Upper lobe of left lung (tissue), 6 donors: Measurements from ENCODE around the gene RBM10. TPM values are rescaled to one million over a fixed set of nuclear protein-coding genes. Genes with fewer than 3 reads are reported as not detected.

Experiments
- ATAC-seq, 2 donors: fragments of 200-7000 bp; cut with Tn5 transposase; one replicate each; pipeline ENCODE4 v1.9.1; 2022; ENCODE audit warnings: mild to moderate bottlenecking in 2 of 2, moderate library complexity in 2 of 2; ENCODE audit not compliant: low FRiP score in 2 of 2
- DNase-seq, 2 donors: peaks; one replicate each; pipeline ENCODE4 v3.0.0-alpha.2; 2019 to 2020
- H3K27ac ChIP-seq, 4 donors: fragments of 200-600 bp; sonication (generic); one replicate each; pipeline ENCODE4 v1.5.1; 2016 to 2019
- H3K27me3 ChIP-seq, 4 donors: fragments of 200-600 bp; sonication (generic); one replicate each; pipeline ENCODE4 v1.5.1; 2017 to 2019
- H3K36me3 ChIP-seq, 4 donors: fragments of 200-600 bp; sonication (generic); one replicate each; pipeline ENCODE4 v1.5.1; 2016 to 2019
- H3K4me1 ChIP-seq, 4 donors: fragments of 200-600 bp; sonication (generic); one replicate each; pipeline ENCODE4 v1.5.1; 2018 to 2019
- H3K4me3 ChIP-seq, 4 donors: fragments of 200-600 bp; sonication (generic); one replicate each; pipeline ENCODE4 v1.5.1; 2017 to 2019; ENCODE audit warnings: mild to moderate bottlenecking in 2 of 4, moderate library complexity in 1 of 4
- H3K9me3 ChIP-seq, 4 donors: fragments of 200-600 bp; sonication (generic); one replicate each; pipeline ENCODE4 v1.5.1; 2018 to 2019
- EP300 ChIP-seq, 4 donors: sonication (generic); formaldehyde crosslinking; IDR thresholded peaks; one replicate each; pipeline ENCODE4 v1.5.1; 2017; ENCODE audit warnings: antibody characterized with exemption in 4 of 4, control low read depth in 2 of 4
- POLR2A ChIP-seq, 4 donors: fragments of 450-650 bp; IDR thresholded peaks; one replicate each; pipeline ENCODE4 v1.5.1; 2016 to 2017; ENCODE audit warnings: antibody characterized with exemption in 4 of 4, mild to moderate bottlenecking in 2 of 4
- POLR2AphosphoS5 ChIP-seq, 2 donors: sonication (generic); formaldehyde crosslinking; IDR thresholded peaks; one replicate each; pipeline ENCODE4 v1.5.1; 2017; ENCODE audit warnings: antibody characterized with exemption in 2 of 2
- WGBS, 2 donors: methylation state at CpG; one replicate each; pipeline ENCODE4 v1.1.5; 2017 to 2018; 5-methylcytosine and 5-hydroxymethylcytosine counted together
- total RNA-seq, 6 donors: library from RNA; depleted of rRNA in 4 of 6; stranded (reverse); fragments of >200 nt in 4 of 6; gene quantifications; one replicate each; pipeline versions ENCODE4 v1.1.0 to v1.2.1, GENCODE V29; 2016 to 2021
- TF ChIP-seq, protein P1 (sequence below), 6 experiments: fragments of 450-650 bp in 4 of 6; fragments of 200-600 bp in 2 of 6; sonication (generic) in 2 of 6; IDR thresholded peaks; one replicate each; pipeline ENCODE4 v1.5.1; 2016 to 2019; ENCODE audit warnings: antibody characterized with exemption in 6 of 6
- donor health status: DM: no; HTN: no; CAD: no; lungs with moderate emphysema.
- donor health status: DM: no; HTN: yes; CAD: no; lungs with severe emphysema.

Gene RBM10
- total RNA-seq, 6 donors from 2014 or later = 29.2 to 59.7 (median 32.5) TPM

- no peaks in the 10 kb centered on the region for H3K27me3 ChIP-seq
- ATAC-seq = no peak
- no peak for DNase-seq
- TF ChIP-seq EP300 (IDR thresholded peaks at IDR 0.05) (no peak), POLR2AphosphoS5 (IDR thresholded peaks at IDR 0.05) (no peak), POLR2A (IDR thresholded peaks at IDR 0.05) (no peak)
- TF ChIP-seq, protein P1, sequence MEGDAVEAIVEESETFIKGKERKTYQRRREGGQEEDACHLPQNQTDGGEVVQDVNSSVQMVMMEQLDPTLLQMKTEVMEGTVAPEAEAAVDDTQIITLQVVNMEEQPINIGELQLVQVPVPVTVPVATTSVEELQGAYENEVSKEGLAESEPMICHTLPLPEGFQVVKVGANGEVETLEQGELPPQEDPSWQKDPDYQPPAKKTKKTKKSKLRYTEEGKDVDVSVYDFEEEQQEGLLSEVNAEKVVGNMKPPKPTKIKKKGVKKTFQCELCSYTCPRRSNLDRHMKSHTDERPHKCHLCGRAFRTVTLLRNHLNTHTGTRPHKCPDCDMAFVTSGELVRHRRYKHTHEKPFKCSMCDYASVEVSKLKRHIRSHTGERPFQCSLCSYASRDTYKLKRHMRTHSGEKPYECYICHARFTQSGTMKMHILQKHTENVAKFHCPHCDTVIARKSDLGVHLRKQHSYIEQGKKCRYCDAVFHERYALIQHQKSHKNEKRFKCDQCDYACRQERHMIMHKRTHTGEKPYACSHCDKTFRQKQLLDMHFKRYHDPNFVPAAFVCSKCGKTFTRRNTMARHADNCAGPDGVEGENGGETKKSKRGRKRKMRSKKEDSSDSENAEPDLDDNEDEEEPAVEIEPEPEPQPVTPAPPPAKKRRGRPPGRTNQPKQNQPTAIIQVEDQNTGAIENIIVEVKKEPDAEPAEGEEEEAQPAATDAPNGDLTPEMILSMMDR (IDR thresholded peaks at IDR 0.05) = no peak
- no peaks in the 10 kb centered on the region for H3K4me1 ChIP-seq
- no peaks in the 10 kb centered on the region for H3K9me3 ChIP-seq
- no peak overlapping the region for H3K4me3 ChIP-seq
- H3K27ac ChIP-seq = no peak overlapping the region
- H3K36me3 ChIP-seq = peaks cover 0 to 67% (median 34%) of the 10 kb centered on the region in 4 donors
- 87 to 93% methylated on average over 9 to 28 of the region's 34 CpGs for WGBS, 2 donors
Observed at GRCh38 chrX:47170861-47171692, 26.1 kb downstream of the RBM10 start.

DNA sequence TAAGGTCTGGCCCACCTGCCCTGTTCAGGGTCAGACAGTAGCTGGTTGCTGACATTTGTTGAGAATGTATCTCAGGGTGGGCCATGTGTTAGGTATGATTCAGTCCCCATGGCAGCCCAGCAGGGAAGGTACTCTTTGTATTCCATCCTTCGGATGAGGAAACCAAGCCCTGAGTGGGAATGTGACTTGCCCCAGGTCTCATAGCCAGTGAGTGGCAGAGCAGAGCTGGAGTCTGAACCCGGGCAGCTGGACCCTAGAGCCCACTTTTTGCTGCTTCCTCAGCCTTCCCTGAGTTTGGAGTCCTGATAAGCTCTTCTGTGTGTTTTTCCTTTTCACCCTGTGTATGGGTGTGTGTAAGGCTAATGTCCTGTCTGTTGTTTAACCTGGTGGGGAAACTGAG is 27.0 kb downstream of the RBM10 start:
- ATAC-seq (no peak), DNase-seq (no peak)
- Histone ChIP-seq H3K27ac (no peak overlapping the region), H3K4me1 (no peaks in the 10 kb centered on the region), H3K27me3 (no peaks in the 10 kb centered on the region), H3K9me3 (no peaks in the 10 kb centered on the region), H3K4me3 (no peak overlapping the region), H3K36me3 (peaks cover 0 to 74% (median 40%) of the 10 kb centered on the region in 4 donors)
- 83 to 100% methylated on average over 1 to 2 of the region's 2 CpGs for WGBS, 2 donors
- no peak for TF ChIP-seq EP300 (IDR thresholded peaks at IDR 0.05)
- no peak for TF ChIP-seq POLR2AphosphoS5 (IDR thresholded peaks at IDR 0.05)
- no peak for TF ChIP-seq POLR2A (IDR thresholded peaks at IDR 0.05)
- TF ChIP-seq, protein P1 (IDR thresholded peaks at IDR 0.05) = no peak

DNA sequence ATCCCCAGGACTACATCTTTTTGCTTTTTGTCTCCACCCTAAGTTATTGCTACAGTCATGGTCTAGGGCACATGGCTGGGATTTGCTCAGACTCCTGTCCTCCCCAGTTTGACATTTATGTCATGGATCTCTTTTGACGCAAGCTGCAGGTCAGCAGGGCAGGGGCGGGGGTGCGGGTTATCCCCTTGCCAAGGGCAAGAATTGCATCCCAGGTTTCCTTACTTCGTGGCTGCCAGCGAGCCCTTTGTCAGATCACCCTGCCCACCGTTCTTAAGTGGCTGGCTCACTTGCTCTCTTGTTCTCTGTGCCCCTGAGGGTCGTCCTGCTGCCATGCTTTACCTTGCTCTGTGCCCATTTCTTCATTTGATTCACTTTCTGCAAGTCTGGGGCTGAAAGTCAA is 27.5 kb downstream of the RBM10 start:
- Histone ChIP-seq H3K27me3 (no peaks in the 10 kb centered on the region), H3K9me3 (no peaks in the 10 kb centered on the region), H3K27ac (no peak overlapping the region), H3K4me3 (no peak overlapping the region), H3K36me3 (peaks cover 0 to 79% (median 42%) of the 10 kb centered on the region in 4 donors), H3K4me1 (no peaks in the 10 kb centered on the region)
- TF ChIP-seq POLR2AphosphoS5 (IDR thresholded peaks at IDR 0.05) = no peak
- TF ChIP-seq, protein P1 (IDR thresholded peaks at IDR 0.05) = no peak
- TF ChIP-seq EP300 (IDR thresholded peaks at IDR 0.05) = no peak
- no peak for TF ChIP-seq POLR2A (IDR thresholded peaks at IDR 0.05)
- 85 to 91% methylated on average over 7 of the region's 7 CpGs for WGBS, 2 donors
- DNase-seq (no peak), ATAC-seq (no peak)

DNA sequence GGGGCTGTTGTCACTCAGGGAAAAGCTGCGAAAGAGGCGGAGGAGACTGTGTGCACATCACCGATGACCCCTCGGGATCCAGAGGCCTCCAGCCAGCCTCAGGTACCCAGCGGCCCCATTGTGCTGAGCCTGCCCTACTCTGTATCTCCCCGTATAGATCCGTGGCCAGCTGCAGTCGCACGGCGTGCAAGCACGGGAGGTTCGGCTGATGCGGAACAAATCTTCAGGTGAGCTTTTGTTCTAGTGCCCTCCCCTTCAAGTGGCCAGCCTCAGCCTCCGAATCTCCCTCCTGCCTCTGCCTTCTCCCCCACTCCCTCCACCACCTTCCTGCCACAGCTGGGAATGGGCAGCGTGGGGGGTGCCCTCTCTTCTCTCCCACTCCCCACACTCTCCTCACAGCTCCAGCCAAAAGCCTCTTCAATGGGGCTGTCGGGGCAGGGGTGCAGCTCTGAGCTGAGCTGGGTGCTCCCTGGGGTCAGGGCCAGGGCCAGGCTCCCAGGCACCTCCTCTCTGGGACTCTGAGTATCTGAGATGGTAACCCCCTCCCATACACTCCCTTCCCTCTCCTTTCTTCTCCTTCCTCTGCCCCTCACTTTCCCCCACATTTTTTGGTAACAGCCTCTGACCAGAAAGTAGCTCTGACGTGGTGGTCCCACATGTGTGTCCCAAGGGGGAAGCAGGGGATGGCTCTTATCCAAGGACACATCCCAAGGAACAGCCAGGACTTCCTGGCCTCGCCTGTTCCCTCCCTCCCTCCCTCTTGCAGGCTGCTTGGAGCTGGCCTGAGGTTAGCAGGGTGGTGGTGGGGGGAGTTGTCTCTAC is 28.2 kb downstream of the RBM10 start:
- DNase-seq (peak in 1 of 2 donors; percentile 15), ATAC-seq (no peak)
- Histone ChIP-seq H3K27me3 (no peaks in the 10 kb centered on the region), H3K9me3 (no peaks in the 10 kb centered on the region), H3K27ac (no peak overlapping the region), H3K4me3 (no peak overlapping the region), H3K4me1 (no peaks in the 10 kb centered on the region), H3K36me3 (peaks cover 0 to 86% (median 46%) of the 10 kb centered on the region in 4 donors)
- TF ChIP-seq EP300 (IDR thresholded peaks at IDR 0.05) = no peak
- TF ChIP-seq POLR2AphosphoS5 (IDR thresholded peaks at IDR 0.05) = no peak
- no peak for TF ChIP-seq POLR2A (IDR thresholded peaks at IDR 0.05)
- TF ChIP-seq, protein P1 (IDR thresholded peaks at IDR 0.05) = no peak
- 86 to 88% methylated on average over 10 to 17 of the region's 18 CpGs for WGBS, 2 donors
